Gastrocnemius medialis (tissue), 4 donors: ENCODE data around the gene FGF22.

ENCODE experiments used
- POLR2A ChIP-seq, 2 donors: fragments of 450-650 bp; IDR thresholded peaks; one replicate each; pipeline ENCODE4 v1.6.1; 2017; ENCODE audit warnings: antibody characterized with exemption in 2 of 2, mild to moderate bottlenecking in 2 of 2, moderate library complexity in 2 of 2
- TF ChIP-seq, protein P1 (sequence below), 5 experiments: fragments of 450-650 bp in 3 of 5; fragments of 200-600 bp in 2 of 5; sonication (generic) in 2 of 5; IDR thresholded peaks in 4 of 5; conservative IDR thresholded peaks in 1 of 5; 1 replicate in 4 of 5; 2 replicates in 1 of 5; pipeline ENCODE4 v1.5.1; 2016 to 2019; ENCODE audit warnings: antibody characterized with exemption in 5 of 5, mild to moderate bottlenecking in 3 of 5, moderate library complexity in 3 of 5

DNA sequence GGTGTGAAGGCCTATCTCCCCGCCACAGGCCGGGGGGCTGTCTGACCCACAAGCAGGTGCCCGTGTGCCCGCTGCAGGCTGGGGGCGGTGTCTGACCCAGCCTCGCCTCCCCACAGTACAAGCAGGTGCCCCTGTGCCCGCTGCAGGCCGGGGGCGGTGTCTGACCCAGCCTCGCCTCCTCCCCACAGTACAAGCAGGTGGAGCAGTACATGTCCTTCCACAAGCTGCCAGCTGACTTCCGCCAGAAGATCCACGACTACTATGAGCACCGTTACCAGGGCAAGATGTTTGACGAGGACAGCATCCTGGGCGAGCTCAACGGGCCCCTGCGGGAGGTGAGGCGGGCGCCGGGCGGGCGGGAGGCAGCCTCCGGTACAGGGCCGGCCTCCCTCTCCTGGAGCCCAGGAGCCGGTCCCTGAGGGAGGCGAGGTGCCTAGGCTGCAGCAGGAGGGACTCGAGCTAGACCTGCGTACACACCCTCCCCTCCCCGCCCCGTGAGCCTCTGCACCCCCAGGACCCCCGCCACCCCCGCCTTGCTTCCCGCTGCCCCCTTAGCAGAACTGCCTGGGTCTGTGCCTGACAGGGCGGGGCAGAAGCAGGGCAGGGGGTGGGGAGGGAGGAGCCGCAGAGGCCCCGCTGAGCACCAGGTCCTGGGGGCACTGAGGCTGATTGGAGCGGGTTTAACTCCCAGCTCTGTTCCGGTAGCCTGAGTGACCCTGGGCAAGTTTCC, 29.4 kb upstream of the FGF22 start:
- TF ChIP-seq, protein P1, sequence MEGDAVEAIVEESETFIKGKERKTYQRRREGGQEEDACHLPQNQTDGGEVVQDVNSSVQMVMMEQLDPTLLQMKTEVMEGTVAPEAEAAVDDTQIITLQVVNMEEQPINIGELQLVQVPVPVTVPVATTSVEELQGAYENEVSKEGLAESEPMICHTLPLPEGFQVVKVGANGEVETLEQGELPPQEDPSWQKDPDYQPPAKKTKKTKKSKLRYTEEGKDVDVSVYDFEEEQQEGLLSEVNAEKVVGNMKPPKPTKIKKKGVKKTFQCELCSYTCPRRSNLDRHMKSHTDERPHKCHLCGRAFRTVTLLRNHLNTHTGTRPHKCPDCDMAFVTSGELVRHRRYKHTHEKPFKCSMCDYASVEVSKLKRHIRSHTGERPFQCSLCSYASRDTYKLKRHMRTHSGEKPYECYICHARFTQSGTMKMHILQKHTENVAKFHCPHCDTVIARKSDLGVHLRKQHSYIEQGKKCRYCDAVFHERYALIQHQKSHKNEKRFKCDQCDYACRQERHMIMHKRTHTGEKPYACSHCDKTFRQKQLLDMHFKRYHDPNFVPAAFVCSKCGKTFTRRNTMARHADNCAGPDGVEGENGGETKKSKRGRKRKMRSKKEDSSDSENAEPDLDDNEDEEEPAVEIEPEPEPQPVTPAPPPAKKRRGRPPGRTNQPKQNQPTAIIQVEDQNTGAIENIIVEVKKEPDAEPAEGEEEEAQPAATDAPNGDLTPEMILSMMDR (IDR thresholded peaks at IDR 0.05 in 4 of 5, conservative IDR thresholded peaks at IDR 0.05 in 1 of 5) = no peak
- TF ChIP-seq POLR2A (IDR thresholded peaks at IDR 0.05) = no peak
